GM18498 (cell line): Measurements from ENCODE around the gene ZNF117.
"Not testable (repeated sequence)": the region's sequence is repeated elsewhere in the genome, so short reads cannot be mapped to it uniquely, and the experiment has no call there.

Source experiments
- ATAC-seq: cut with Tn5 transposase; IDR thresholded peaks from one replicate; pipeline ENCODE4 v1.9.1; 2021; ENCODE audit warnings: mild to moderate bottlenecking, moderate library complexity; ENCODE audit not compliant: unreplicated experiment

ZNF117 gene

GRCh38 chr7:64997164-64997908 lies 6.5 kb upstream of the ZNF117 start:
- ATAC-seq, result no peak

- ATAC-seq, result no peak
Observed at GRCh38 chr7:64996305-64996704, 5.5 kb upstream of the ZNF117 start.

GRCh38 chr7:64993901-64994300 lies 3.1 kb upstream of the ZNF117 start:
- no peak for ATAC-seq

GRCh38 chr7:64992971-64993370 lies 2.1 kb upstream of the ZNF117 start:
- no peak for ATAC-seq

- ATAC-seq, result no peak
Observed at GRCh38 chr7:64990216-64990615, 620 bp downstream of the ZNF117 start.

GRCh38 chr7:64978497-64979203 lies 12.2 kb downstream of the ZNF117 start:
- no peak for ATAC-seq

GRCh38 chr7:64965594-64965993 lies 25.2 kb downstream of the ZNF117 start:
- no peak for ATAC-seq

- ATAC-seq, result no peak
Observed at GRCh38 chr7:64959072-64959747, 31.6 kb downstream of the ZNF117 start.

- no peak for ATAC-seq
Observed at GRCh38 chr7:64951250-64951848, 39.5 kb downstream of the ZNF117 start.

- ATAC-seq, result not testable (repeated sequence)
Observed at GRCh38 chr7:64950673-64951072, 40.2 kb downstream of the ZNF117 start.

GRCh38 chr7:64948774-64949173 lies 42.1 kb downstream of the ZNF117 start:
- not testable (repeated sequence) for ATAC-seq

GRCh38 chr7:64947252-64948000 lies 43.4 kb downstream of the ZNF117 start:
- no peak for ATAC-seq

GRCh38 chr7:64946772-64947171 lies 44.1 kb downstream of the ZNF117 start:
- ATAC-seq, result no peak

GRCh38 chr7:64945503-64946175 lies 45.2 kb downstream of the ZNF117 start:
- no peak for ATAC-seq

GRCh38 chr7:64944667-64945502 lies 46.0 kb downstream of the ZNF117 start:
- not testable (repeated sequence) for ATAC-seq

- ATAC-seq, result not testable (repeated sequence)
Observed at GRCh38 chr7:64940021-64940420, 50.8 kb downstream of the ZNF117 start.

- no peak for ATAC-seq
Observed at GRCh38 chr7:64938540-64938939, 52.3 kb downstream of the ZNF117 start.

- ATAC-seq, result no peak
Observed at GRCh38 chr7:64934478-64934877, 56.4 kb downstream of the ZNF117 start.
